Lung (tissue), 12 donors: ENCODE results near the gene OR2S2. TPM values are rescaled to one million over a fixed set of nuclear protein-coding genes. Genes with fewer than 3 reads are reported as not detected.

Experiments
- ATAC-seq: fragments of 200-7000 bp; cut with Tn5 transposase; one replicate; pipeline ENCODE4 v1.9.1; 2020; ENCODE audit warnings: moderate number of reproducible peaks; ENCODE audit not compliant: insufficient read depth, low FRiP score
- DNase-seq, 3 donors: peaks; one replicate each; pipeline ENCODE4 v3.0.0-alpha.2; 2013 to 2017
- H3K27ac ChIP-seq, 2 donors: one replicate each; pipeline ENCODE4 v1.5.1; 2013; ENCODE audit warnings: mild to moderate bottlenecking in 2 of 2, moderate library complexity in 2 of 2, control low read depth in 1 of 2, inconsistent platforms in 1 of 2, low read depth in 1 of 2, low read length in 1 of 2
- H3K27me3 ChIP-seq, 3 donors: one replicate each; pipeline ENCODE4 v1.5.1; 2013; ENCODE audit warnings: low read length in 2 of 3; ENCODE audit not compliant: control insufficient read depth in 3 of 3, insufficient read depth in 3 of 3
- H3K36me3 ChIP-seq, 4 donors: one replicate each; pipeline ENCODE4 v1.5.1; 2013; ENCODE audit warnings: low read length in 4 of 4, mild to moderate bottlenecking in 1 of 4, moderate library complexity in 1 of 4; ENCODE audit not compliant: control insufficient read depth in 4 of 4, insufficient read depth in 4 of 4
- H3K4me1 ChIP-seq, 5 donors: one replicate each; pipeline ENCODE4 v1.5.1; 2013; ENCODE audit warnings: low read length in 5 of 5, mild to moderate bottlenecking in 2 of 5, moderate library complexity in 1 of 5; ENCODE audit not compliant: control insufficient read depth in 5 of 5, insufficient read depth in 5 of 5
- H3K4me3 ChIP-seq: one replicate; pipeline ENCODE4 v1.5.1; 2013; ENCODE audit warnings: mild to moderate bottlenecking, control low read depth, moderate library complexity
- H3K9ac ChIP-seq, 2 donors: one replicate each; pipeline ENCODE4 v1.5.1; 2013; ENCODE audit warnings: low read length in 2 of 2, control low read depth in 1 of 2; ENCODE audit not compliant: insufficient read depth in 1 of 2
- H3K9me3 ChIP-seq, 4 donors: one replicate each; pipeline ENCODE4 v1.5.1; 2013; ENCODE audit warnings: low read length in 3 of 4, mild to moderate bottlenecking in 1 of 4, moderate library complexity in 1 of 4; ENCODE audit not compliant: control insufficient read depth in 4 of 4, insufficient read depth in 3 of 4
- CTCF ChIP-seq: IDR thresholded peaks from 2 replicates; pipeline ENCODE4 v1.5.1; 2012; ENCODE audit warnings: mild to moderate bottlenecking; ENCODE audit errors: control extremely low read depth, extremely low read depth
- WGBS, 2 donors: extraction: QIAGEN DNeasy Blood & Tissue Kit; methylation state at CpG; one replicate each; pipeline ENCODE4 v1.1.7; 2013; 5-methylcytosine and 5-hydroxymethylcytosine counted together
- polyA plus RNA-seq, 2 donors: library from polyadenylated mRNA; stranded (reverse); fragments of 200-250 nt; gene quantifications; one replicate each; pipeline ENCODE4 v1.2.1, GENCODE V29; 2013
- total RNA-seq, 2 donors: library from RNA; depleted of rRNA in 1 of 2; stranded (reverse); fragments of >200 nt in 1 of 2; gene quantifications; one replicate each; pipeline ENCODE4 v1.2.1, GENCODE V29; 2014 to 2021
- donor health status: control.
- donor health status: control.
- donor health status: Bipolar disorder and iron deficiency.
- donor health status: healthy.
- donor health status: DM: yes; HTN: yes; CAD: no.

Gene OR2S2
- total and polyA plus RNA-seq, 4 donors = not detected

- Histone ChIP-seq H3K27ac (peak overlapping the region; percentile 96 to 99), H3K27me3 (no peaks in the 10 kb centered on the region), H3K9ac (peak overlapping the region in 1 of 2 donors; percentile 28), H3K36me3 (no peaks in the 10 kb centered on the region), H3K4me3 (no peak overlapping the region), H3K4me1 (peaks cover 0 to 51% (median 41%) of the 10 kb centered on the region in 5 donors), H3K9me3 (no peaks in the 10 kb centered on the region)
- ATAC-seq = peak; percentile 54
- no peak for TF ChIP-seq CTCF
- WGBS, 2 donors = 19 to 20% methylated on average over 13 of the region's 13 CpGs
- peak; percentile 87 to 90 (median 88) for DNase-seq
These were observed 50.0 kb downstream of the OR2S2 start for GRCh38 chr9:35907711-35908503.

Other genes with a start within 250 kb of the OR2S2 start
- gene TLN1, start 226.0 kb downstream of the OR2S2 start, total RNA-seq = 100 to 1,000 TPM; 206 to 501 TPM
- 100 to 1,000 TPM in 1 of 2 donors, 10 to 100 TPM in 1; 71.5 to 319 TPM for gene TLN1, start 226.0 kb downstream of the OR2S2 start, polyA plus RNA-seq
- 10 to 100 TPM; 25.1 to 43.3 TPM for gene CREB3, start 225.5 kb downstream of the OR2S2 start, total RNA-seq
- gene CREB3, start 225.5 kb downstream of the OR2S2 start, polyA plus RNA-seq = 10 to 100 TPM; 38.7 to 39.0 TPM
- 10 to 100 TPM; 42.4 to 78.7 TPM for gene GBA2, start 208.9 kb downstream of the OR2S2 start, total RNA-seq
- 10 to 100 TPM; 44.2 to 48.2 TPM for gene GBA2, start 208.9 kb downstream of the OR2S2 start, polyA plus RNA-seq
- 10 to 100 TPM; 13.0 to 33.2 TPM for gene RGP1, start 208.9 kb downstream of the OR2S2 start, total RNA-seq
- gene RGP1, start 208.9 kb downstream of the OR2S2 start, polyA plus RNA-seq = 10 to 100 TPM; 11.7 to 12.9 TPM
- gene MSMP, start 203.9 kb downstream of the OR2S2 start, total RNA-seq = 1 to 10 TPM in 1 of 2 donors, not detected in 1; 1.6 TPM
- gene MSMP, start 203.9 kb downstream of the OR2S2 start, polyA plus RNA-seq = 1 to 10 TPM in 1 of 2 donors, under 1 TPM in 1; 0.62 to 1.2 TPM
- gene NPR2, start 166.6 kb downstream of the OR2S2 start, total RNA-seq = 10 to 100 TPM; 16.0 to 16.1 TPM
- 10 to 100 TPM in 1 of 2 donors, 1 to 10 TPM in 1; 6.2 to 11.1 TPM for gene NPR2, start 166.6 kb downstream of the OR2S2 start, polyA plus RNA-seq
- 10 to 100 TPM; 11.1 to 20.6 TPM for gene SPAG8, start 145.9 kb downstream of the OR2S2 start, total RNA-seq
- 1 to 10 TPM; 5.8 to 6.9 TPM for gene SPAG8, start 145.9 kb downstream of the OR2S2 start, polyA plus RNA-seq
- 10 to 100 TPM; 19.9 to 64.9 TPM for gene HINT2, start 143.1 kb downstream of the OR2S2 start, total RNA-seq
- 100 to 1,000 TPM in 1 of 2 donors, 10 to 100 TPM in 1; 52.6 to 112 TPM for gene HINT2, start 143.1 kb downstream of the OR2S2 start, polyA plus RNA-seq
- gene FAM221B, start 129.4 kb downstream of the OR2S2 start, total RNA-seq = under 1 TPM; 0.14 to 0.25 TPM
- gene FAM221B, start 129.4 kb downstream of the OR2S2 start, polyA plus RNA-seq = under 1 TPM; 0.10 to 0.13 TPM
- gene TMEM8B, start 128.9 kb downstream of the OR2S2 start, total RNA-seq = 10 to 100 TPM; 11.6 to 13.1 TPM
- 1 to 10 TPM; 6.3 to 6.6 TPM for gene TMEM8B, start 128.9 kb downstream of the OR2S2 start, polyA plus RNA-seq
- gene OR13J1, start 87.8 kb downstream of the OR2S2 start, total RNA-seq = not detected
- not detected for gene OR13J1, start 87.8 kb downstream of the OR2S2 start, polyA plus RNA-seq
- 10 to 100 TPM in 1 of 2 donors, not detected in 1; 14.1 TPM for gene HRCT1, start 52.0 kb downstream of the OR2S2 start, total RNA-seq
- 1 to 10 TPM; 1.7 to 6.3 TPM for gene HRCT1, start 52.0 kb downstream of the OR2S2 start, polyA plus RNA-seq
- gene SPAAR, start 48.7 kb downstream of the OR2S2 start, total RNA-seq = 1 to 10 TPM; 3.7 to 6.7 TPM
- gene SPAAR, start 48.7 kb downstream of the OR2S2 start, polyA plus RNA-seq = 1 to 10 TPM; 5.7 to 5.8 TPM
- gene RECK, start 78.8 kb upstream of the OR2S2 start, total RNA-seq = 10 to 100 TPM; 16.0 to 19.3 TPM
- 1 to 10 TPM; 4.5 to 8.1 TPM for gene RECK, start 78.8 kb upstream of the OR2S2 start, polyA plus RNA-seq
- 100 to 1,000 TPM in 1 of 2 donors, 10 to 100 TPM in 1; 17.4 to 112 TPM for gene GLIPR2, start 178.6 kb upstream of the OR2S2 start, total RNA-seq
- gene GLIPR2, start 178.6 kb upstream of the OR2S2 start, polyA plus RNA-seq = 10 to 100 TPM; 61.6 to 90.0 TPM
- under 1 TPM in 1 of 2 donors, not detected in 1; 0.89 TPM for gene CCIN, start 211.2 kb upstream of the OR2S2 start, total RNA-seq
- under 1 TPM; 0.12 to 0.15 TPM for gene CCIN, start 211.2 kb upstream of the OR2S2 start, polyA plus RNA-seq
- 100 to 1,000 TPM; 143 to 195 TPM for gene CLTA, start 232.8 kb upstream of the OR2S2 start, total RNA-seq
- gene CLTA, start 232.8 kb upstream of the OR2S2 start, polyA plus RNA-seq = 100 to 1,000 TPM; 145 to 269 TPM